Testis (tissue), 2 donors: ENCODE results near the gene SYNE1.

Experiments
- POLR2A ChIP-seq: fragments of 450-650 bp; IDR thresholded peaks from one replicate; pipeline ENCODE4 v1.6.1; 2017; ENCODE audit warnings: antibody characterized with exemption, mild to moderate bottlenecking, moderate library complexity
- TF ChIP-seq, protein P1 (sequence below), 3 experiments: fragments of 450-650 bp in 2 of 3; fragments of 200-600 bp in 1 of 3; sonication (generic) in 1 of 3; IDR thresholded peaks; one replicate each; pipeline ENCODE4 v1.5.1; 2016 to 2019; ENCODE audit warnings: antibody characterized with exemption in 3 of 3, mild to moderate bottlenecking in 2 of 3, moderate library complexity in 1 of 3

GRCh38 chr6:152543519-152543918 lies 93.6 kb downstream of the SYNE1 start:
- TF ChIP-seq, protein P1, sequence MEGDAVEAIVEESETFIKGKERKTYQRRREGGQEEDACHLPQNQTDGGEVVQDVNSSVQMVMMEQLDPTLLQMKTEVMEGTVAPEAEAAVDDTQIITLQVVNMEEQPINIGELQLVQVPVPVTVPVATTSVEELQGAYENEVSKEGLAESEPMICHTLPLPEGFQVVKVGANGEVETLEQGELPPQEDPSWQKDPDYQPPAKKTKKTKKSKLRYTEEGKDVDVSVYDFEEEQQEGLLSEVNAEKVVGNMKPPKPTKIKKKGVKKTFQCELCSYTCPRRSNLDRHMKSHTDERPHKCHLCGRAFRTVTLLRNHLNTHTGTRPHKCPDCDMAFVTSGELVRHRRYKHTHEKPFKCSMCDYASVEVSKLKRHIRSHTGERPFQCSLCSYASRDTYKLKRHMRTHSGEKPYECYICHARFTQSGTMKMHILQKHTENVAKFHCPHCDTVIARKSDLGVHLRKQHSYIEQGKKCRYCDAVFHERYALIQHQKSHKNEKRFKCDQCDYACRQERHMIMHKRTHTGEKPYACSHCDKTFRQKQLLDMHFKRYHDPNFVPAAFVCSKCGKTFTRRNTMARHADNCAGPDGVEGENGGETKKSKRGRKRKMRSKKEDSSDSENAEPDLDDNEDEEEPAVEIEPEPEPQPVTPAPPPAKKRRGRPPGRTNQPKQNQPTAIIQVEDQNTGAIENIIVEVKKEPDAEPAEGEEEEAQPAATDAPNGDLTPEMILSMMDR (IDR thresholded peaks at IDR 0.05), result no peak
- TF ChIP-seq POLR2A, result no peak
